Stimulated activated CD4-positive, alpha-beta T cell treated with anti-CD3 and anti-CD28 coated beads, Interleukin-4, amount 100 ng/mL, for 1 hour (primary cell): ENCODE data around the gene UTRN.

Experiments used
- DNase-seq: peaks from one replicate; pipeline ENCODE4 v3.0.0-alpha.2; 2020

UTRN gene

DNA sequence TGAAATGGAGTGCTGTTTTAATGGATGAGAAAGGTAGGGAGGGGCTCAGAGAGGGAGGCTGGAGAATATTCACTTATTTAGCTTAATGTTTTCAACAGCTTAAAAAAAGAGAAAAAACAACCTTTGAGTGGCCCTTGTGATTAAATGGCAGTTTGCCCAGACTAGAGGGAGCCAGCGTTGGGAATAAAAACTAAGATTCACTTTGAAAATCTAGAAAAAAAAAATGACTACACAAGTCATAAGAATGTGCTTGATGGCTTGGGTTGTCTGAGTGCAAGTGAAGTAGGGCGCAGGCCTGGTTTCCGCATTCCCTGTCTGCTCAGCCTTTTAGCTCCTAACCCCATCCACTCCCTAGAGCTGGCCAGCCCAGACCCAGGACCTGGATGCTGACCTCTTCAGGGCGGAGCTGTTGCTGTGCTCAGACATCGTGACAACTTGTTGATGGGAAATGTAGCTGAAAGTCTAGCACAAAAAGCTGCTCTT is 28.9 kb downstream of the UTRN start:
- DNase-seq: no peak

DNA sequence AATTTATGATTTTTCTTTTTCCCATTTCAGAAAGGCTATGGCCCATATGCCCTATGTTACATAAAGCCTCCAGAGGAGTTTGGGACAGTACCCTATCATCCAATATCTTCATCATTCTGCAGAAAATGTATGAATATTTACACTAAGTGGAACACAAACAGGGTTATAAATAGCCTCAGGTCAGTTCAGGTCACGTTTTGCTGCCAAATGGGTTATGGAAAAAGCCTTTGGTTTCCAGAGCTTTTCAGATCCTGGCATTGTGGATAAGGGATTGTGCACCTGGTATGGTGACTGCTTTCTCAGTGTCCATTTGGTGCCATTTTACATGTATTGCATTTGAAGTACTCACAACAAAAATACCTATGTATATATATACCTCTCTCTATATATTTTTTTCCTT is 29.4 kb downstream of the UTRN start:
- no peak for DNase-seq

DNA sequence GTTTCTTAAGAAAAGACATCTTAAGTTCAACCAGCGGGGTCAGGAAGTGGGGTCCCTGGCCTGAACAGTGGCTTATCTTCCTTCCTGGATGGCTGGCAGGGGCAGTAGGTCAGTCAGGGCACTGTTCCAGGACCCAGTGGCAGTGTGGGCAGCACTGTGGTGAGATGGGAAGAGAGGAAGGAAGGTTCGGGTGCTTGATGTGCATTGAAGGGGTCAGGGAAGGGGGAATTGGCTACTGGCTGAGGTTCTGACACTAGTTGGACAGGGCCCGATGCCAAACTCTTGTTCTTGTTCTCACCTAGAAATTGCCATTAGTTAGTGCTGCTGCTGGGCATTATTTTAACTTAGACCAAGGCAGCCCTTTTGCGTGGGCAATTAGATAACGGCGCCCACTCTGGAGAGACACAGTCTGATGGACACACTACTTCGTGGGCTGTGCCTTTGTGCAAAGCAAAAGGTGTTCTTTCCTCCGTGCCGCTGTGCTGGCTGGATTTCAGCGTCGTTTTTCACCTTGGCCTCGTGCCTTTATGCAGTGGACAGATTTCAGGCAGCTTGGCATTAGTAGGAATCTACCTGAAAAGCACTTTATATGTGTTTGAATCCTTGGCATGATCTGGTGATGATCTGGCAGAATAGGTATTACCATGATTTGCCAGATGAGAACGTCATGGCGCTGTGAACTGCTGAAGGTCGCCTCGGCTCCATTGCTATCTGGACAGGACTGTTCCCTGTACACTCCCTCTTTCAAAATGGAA is 30.3 kb downstream of the UTRN start:
- no peak for DNase-seq

DNA sequence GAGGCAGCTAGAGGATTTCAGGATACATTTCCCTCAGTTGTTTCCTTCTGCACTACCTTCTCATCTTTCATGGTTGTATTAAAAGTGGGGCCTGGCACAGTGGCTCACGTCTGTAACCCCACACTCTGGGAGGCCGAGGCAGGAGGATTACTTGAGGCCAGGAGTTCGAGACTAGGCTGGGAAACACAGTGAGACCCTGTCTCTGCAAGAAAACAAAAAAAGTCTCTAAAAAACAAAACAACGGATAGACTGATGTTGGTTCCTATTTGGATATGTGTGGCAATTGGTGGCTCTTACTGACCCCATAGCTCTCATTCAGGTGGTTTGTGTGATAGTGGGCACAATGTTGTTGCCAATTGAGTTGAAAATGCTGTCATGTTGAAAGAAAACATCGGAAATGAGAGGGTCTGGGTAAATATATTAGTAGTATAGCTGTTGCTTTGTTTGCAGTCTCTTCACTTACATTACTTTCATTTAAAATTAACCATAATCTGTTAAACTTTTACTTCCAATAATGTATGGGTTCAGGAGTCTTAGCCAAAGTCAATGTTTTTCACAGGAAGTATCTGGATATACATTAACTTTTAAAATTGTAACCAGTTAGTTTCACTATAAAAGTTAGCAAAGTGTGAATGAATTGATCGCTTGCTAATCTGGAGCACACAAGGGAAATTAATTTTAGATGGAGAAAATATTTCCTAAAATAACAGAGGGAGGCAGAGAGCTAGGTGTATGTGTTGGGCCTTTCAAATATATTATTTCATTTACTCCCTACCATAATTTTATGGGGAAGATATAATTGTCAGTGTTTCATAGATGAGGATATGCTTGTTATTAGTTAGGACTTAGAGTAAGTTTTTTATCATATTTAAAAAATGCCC is 31.1 kb downstream of the UTRN start:
- DNase-seq: no peak

DNA sequence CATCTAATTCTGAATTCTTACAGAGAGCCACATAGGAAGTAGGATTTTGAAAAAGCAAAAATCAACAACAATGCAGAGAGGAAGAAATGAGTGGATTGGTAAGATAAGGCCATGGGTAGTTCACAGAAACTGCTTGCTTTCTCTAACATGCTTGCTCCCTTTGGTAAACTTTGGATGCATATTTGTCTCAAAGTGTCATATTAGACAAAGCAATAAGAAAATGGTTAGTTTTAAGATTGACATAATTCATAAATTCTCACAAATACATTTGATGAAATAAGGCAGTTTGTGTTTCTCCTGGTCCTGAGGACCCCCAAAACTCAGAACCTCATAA is 31.7 kb downstream of the UTRN start:
- no peak for DNase-seq

DNA sequence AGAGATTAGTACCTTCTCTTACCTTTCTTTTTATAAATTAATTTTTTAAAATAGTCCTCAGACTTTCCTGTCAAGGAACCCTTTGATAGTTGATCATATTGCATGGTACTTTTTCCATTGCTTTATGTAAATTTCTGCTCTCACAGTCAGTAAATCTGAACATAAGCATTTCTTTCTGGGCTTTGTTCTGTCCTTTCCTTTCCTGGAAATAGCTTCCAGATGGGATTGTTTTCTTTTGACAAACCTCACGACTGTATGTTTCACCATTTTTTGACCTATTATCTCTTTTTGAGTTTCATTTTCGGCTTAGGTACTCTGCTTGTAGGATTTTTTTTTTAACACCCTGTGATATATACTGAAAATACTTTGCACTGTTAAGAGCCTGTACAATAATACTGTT is 32.6 kb downstream of the UTRN start:
- no peak for DNase-seq

DNA sequence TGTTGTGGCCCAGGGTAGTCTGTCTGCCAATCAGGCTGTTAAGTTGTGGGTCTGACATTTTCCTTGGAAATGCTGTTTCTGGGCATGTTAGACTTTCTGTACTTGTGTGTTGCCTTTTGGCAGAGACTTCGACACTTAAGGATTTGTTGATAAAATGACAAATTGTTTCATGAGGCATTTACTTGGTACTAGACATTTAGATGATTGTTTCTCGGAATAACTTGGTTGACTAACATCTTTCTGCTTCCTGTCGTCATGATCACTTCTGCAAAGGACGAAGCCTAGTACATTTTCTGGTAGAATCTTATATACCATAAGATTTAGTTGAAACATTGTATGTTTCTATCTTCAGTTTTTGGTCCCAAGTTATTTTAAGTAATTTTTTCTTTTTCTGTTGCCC is 34.1 kb downstream of the UTRN start:
- no peak for DNase-seq

DNA sequence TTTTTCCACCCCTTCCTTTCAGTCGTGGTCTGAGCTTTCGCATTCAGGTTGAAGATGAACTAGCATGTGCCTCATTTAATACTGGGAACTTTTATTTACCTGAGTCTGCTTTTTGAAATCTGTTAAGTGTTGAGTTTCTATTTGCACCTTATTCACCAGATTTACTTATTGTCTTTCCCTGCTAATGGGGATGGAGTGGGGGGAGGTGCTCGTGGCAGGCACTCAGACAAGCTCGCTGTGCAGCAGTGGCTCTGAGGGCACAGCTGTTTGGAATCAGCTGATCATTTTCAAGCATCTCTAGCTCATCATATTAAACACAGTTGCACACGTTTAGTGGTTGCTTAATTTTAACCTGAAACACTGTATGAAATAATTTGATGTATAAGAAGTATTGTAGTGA is 35.6 kb downstream of the UTRN start:
- no peak for DNase-seq

DNA sequence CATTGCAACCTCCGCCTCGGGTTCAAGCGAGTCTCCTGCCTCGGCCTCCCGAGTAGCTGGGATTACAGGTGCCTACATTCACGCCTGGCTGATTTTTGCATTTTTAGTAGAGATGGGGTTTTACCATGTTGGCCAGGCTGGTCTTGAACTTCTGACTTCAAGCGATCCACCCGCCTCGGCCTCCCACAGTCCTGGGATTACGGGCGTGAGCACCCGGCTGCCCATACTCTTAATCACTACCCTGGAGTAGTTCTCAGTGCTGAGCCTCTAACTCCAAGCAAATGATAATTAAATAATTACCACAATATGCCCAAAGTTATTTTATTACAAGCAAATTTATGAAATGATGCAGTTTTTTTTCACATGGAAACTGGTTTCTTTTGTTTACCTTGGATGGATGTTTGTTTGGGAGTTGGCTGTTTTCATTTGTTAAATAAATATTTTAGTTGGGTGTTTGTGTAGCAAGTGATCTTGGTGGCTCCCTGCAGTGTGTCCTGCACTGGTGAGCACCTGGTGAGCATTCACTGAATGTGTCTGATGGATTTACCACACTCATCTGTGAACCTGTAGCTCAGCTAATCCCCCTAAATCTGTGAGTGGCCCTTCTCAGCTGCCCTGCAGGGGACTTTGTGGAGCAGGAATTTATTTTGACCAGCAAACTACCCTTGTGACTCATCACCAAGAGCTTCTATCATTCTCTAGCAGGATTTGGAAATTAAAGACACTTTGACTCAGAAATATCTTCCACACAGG is 36.9 kb downstream of the UTRN start:
- no peak for DNase-seq

DNA sequence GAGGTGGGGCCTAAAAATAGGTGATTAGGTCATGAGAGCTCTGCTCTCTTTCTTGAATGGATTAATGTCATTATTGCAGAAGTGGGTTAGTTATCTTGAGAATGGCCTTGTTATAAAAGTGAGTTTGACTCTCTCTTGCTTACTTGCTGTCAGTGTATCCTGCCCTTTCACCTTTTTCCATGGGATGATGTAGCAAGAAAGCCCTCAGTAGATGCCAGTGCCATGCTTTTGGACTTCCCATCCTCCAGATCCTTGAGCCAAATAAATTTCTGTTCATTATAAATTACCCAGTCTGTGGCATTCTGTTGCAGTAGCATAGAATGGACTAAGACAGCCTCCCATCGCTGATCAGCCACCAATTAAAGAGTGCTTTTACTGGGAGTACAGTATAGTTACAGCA is 40.1 kb downstream of the UTRN start:
- no peak for DNase-seq

DNA sequence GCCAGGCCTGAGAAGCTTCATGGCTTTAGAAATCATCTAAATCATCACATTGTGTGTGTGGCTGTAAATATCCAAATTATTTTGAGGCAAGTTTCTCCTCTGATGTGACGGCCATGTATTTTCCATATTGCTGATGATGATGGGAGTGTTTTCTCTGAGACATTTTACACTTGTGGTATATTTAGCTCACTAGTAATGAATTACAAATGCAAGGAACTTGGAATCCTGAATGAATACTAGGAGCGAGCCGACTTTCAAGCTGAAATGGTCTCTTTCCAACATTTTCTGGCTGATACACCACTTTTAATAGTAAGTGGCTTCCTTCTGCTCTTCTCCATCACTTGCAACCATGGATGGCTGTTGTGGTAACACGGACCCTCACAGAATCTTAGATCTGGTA is 41.3 kb downstream of the UTRN start:
- DNase-seq: no peak

DNA sequence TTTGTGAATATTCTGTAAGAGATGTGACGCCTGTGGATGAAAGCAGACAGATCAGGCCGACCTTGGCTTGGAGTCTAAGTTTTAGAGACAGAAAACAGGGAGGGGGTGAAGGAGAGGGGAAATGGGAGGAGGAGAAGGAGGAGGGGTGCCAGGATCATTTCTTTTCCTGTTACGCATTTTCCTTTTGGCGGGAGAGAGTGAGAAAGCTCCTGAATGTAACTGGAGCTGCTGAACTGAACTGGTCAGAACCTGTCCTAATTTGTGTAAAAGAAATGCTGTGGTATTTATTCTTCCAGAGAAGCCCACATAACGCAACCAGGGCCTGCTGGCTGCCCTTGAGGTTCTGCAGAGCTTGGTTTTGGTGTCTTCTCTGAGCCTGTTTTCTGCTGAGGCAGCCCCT is 41.9 kb downstream of the UTRN start:
- DNase-seq: no peak

DNA sequence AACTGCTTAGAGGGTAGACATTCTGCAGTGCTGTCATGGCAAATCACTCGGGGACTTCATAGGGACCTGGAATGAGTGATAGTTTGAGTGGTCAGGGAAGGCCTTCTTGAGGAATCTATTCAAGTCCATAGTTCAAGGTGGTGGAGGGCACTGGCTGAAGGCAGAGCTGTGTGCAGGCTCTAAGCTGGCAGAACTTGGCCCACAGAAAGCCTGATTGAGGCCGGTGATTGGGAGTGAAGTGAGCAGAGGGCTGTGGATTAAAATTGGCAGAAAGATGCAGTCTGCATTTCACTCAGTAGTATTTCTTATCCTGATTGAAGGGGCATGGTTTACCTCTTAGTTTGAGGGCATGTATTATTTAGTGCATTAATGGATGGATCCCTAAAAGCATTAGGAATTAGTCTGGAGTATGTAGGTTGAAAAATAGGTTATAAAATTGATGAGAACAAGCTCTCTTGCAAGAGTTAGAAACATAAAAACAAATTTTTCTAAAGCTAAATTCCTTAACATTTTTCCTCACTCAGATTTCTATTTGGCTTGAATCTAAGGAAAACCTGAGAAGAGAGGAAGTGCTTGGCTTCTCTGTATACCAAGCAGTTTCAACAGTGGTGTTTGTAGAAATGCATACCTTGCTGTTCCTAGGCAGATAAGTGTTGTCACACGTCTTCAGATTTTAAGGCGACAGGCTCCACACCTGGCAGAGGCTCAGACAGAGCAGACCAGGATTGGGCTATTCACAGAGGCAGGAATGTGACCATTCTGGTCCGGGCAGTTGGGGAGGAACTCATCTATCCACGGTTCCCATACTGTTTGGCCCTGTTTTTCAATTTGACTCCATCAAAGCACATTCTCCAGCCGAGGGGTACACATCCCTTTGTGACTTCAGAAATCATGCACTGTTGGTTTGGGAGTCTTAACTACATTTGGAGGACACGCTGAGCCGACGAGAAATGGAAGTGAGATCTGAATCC is 45.2 kb downstream of the UTRN start:
- DNase-seq: no peak

DNA sequence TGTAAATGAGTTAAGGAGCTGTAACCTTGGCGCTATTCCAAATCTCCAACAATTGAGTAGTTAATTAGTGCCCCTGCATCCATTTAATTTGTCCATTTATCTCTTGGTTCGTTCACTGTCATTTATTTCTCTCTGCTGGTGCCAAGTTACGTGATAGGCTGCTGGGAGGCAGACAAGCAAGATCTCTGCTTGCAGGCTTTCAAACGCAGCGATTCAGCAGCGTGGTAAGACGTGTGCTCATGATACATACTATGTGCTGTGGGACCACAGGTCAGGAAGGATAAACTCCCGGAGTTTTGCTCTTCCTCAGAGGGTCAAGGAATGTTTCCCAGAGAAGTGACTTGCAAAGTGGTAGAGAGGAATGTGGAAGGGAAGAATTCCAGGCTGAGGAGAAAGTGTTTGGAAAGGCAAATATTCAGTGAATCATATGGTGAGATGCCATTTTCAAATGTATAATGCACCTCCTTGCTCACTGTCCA is 46.4 kb downstream of the UTRN start:
- DNase-seq: no peak

DNA sequence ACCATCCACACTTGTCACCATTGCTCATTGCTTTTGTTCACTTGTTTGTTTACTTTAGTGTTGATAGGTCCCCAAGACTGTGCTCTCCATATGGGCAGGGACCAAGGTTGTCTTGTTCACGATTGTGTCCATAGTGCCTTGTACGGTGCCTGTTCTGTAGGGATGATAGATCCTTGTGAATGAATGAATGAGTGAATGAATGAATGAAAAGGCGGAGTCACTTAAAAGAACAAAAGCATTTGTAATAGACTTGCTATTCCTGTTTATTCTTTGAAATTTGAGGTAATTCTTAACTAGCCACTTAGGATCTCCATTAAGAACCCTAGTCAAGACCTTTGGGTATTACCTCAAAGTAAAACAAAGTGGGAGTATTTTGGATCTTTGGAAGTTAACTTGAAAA is 47.0 kb downstream of the UTRN start:
- DNase-seq: no peak

DNA sequence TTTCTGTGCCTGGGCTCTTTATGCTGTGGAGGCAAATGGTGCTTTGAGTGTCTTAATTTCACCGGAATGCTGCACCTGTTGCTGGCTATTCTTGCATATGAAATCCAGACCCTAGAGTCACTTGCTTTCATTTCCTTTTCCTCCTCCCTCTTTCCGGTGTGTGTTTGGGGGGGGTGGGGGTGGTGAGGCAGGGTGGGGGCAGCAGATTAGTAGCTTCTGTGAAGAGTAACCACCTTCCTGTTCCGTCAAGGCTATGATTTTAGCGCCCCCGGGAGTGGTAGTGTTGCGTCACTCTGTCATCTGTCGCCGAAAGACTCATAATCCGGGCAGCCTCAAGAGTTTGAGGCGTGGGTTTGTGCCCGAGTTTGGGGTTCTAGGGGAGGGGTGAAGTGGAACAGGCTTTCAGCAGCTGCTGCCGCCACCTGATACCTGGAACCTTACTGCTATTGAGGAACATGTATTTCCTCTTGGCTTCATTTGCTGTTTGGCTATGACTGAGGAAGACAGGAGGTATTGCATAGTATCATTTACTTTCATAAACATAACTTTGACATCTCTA is 49.1 kb downstream of the UTRN start:
- DNase-seq: peak; percentile 54
